ENCODE data around the gene OMD.

GRCh38 chr9:92468206-92468605 is 43.9 kb upstream of the OMD start:
- TF ChIP-seq, protein P1, sequence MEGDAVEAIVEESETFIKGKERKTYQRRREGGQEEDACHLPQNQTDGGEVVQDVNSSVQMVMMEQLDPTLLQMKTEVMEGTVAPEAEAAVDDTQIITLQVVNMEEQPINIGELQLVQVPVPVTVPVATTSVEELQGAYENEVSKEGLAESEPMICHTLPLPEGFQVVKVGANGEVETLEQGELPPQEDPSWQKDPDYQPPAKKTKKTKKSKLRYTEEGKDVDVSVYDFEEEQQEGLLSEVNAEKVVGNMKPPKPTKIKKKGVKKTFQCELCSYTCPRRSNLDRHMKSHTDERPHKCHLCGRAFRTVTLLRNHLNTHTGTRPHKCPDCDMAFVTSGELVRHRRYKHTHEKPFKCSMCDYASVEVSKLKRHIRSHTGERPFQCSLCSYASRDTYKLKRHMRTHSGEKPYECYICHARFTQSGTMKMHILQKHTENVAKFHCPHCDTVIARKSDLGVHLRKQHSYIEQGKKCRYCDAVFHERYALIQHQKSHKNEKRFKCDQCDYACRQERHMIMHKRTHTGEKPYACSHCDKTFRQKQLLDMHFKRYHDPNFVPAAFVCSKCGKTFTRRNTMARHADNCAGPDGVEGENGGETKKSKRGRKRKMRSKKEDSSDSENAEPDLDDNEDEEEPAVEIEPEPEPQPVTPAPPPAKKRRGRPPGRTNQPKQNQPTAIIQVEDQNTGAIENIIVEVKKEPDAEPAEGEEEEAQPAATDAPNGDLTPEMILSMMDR (IDR thresholded peaks at IDR 0.05; ENCODE audit: control extremely low read depth in 1 of 3, insufficient read depth in 1 of 3, low read depth in 1 of 3, low read length in 3 of 3), result no peak
- TF ChIP-seq POLR2A (IDR thresholded peaks at IDR 0.05; ENCODE audit: control extremely low read depth in 1 of 2, low read depth in 2 of 2, low read length in 2 of 2), result no peak
- TF ChIP-seq, protein P2, sequence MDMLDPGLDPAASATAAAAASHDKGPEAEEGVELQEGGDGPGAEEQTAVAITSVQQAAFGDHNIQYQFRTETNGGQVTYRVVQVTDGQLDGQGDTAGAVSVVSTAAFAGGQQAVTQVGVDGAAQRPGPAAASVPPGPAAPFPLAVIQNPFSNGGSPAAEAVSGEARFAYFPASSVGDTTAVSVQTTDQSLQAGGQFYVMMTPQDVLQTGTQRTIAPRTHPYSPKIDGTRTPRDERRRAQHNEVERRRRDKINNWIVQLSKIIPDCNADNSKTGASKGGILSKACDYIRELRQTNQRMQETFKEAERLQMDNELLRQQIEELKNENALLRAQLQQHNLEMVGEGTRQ (IDR thresholded peaks at IDR 0.05; ENCODE audit: low read length), result no peak
- no peak for TF ChIP-seq POU5F1 (IDR thresholded peaks at IDR 0.05; ENCODE audit: low read depth, low read length)
- no peak for TF ChIP-seq TCF12 (IDR thresholded peaks at IDR 0.05; ENCODE audit: low read depth, low read length)

All from H1 (cell line).